ENCODE data around the gene MYOZ1.

MYOZ1 gene

DNA sequence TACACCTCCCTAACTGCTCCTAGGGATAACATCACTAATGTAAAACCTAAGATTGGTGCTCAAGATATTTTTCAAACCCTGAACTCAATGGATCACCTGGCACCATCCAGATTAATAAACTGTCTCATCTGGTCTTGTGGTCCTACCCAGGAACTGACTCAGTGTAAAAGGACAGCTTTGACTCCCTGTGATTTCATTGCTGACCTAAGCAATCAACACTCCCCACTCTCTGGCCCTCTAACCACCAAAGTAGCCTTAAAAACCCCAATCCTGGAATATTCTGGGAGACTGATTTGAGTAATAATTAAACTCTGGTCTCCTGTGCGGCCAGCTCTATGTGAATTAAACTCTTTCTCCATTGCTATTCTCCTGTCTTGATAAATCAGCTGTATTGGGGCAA is 43.9 kb downstream of the MYOZ1 start:
- no peak for DNase-seq (ENCODE audit: low read depth in 2 of 2)

- no peak for DNase-seq (ENCODE audit: low read depth in 2 of 2)
Observed at GRCh38 chr10:73593812-73594211, 47.5 kb downstream of the MYOZ1 start.

DNA sequence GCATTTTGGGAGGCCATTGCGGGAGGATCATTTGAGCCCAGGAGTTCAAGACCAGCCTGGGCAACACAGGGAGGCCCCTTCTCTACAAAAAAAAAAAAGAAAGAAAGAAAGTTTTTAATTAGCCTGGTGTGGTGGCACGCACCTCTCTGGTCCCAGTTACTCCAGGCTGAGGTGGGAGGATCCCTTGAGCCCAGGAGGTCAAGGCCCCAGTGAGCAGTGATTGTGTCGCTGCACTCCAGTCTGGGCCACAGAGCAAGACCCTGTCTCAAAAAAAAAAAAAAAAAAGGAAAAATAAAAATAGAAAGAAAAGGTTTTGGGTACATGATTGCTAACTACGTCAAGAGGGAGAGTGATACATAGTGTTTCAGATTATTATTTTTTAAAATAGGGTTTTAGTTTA is 48.2 kb downstream of the MYOZ1 start:
- DNase-seq (ENCODE audit: low read depth in 2 of 2) = no peak

DNA sequence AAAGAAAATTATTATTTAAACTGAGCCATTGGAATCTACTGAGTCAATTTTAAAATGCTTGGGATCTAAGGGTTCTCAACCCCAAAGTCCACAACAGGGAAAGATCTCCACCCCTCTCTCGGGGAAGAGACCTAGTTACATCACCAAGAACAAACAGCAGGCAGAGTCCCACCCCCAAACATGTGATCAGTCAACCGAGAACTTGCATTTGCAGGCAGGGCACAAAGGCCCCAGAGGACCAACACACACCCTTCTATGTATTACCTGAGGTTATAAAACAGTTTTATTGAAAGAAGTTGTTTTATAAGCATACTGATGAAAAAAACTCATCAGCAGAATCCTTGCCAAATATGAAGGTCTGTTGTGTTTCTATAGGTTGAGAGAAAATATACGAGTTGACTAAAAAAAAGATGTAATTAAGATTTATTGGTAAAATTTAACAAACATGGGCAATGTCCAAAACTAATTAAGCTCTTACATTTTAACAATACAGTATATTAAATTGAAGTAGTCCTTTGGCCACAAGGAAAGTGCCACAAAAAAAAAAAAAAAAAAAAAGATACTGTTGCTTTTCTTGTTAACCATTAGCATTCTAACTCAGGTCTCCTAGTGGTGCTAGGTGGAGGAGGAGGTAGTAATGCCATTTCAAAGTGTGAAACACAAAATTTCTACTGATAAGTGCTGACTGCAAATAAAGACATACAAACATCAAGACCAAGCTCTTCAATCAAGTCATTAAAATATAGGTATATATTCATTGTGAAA is 49.2 kb downstream of the MYOZ1 start:
- no peak for DNase-seq (ENCODE audit: low read depth in 2 of 2)

GRCh38 chr10:73590881-73591799 is 50.1 kb downstream of the MYOZ1 start, which contains the start of gene USP54:
Gene USP54, minus strand, starts transcription at chr10:73591342. Its CDS starts 15,684 bp downstream, at chr10:73575658.
- no peak for DNase-seq (ENCODE audit: low read depth in 2 of 2)

DNA sequence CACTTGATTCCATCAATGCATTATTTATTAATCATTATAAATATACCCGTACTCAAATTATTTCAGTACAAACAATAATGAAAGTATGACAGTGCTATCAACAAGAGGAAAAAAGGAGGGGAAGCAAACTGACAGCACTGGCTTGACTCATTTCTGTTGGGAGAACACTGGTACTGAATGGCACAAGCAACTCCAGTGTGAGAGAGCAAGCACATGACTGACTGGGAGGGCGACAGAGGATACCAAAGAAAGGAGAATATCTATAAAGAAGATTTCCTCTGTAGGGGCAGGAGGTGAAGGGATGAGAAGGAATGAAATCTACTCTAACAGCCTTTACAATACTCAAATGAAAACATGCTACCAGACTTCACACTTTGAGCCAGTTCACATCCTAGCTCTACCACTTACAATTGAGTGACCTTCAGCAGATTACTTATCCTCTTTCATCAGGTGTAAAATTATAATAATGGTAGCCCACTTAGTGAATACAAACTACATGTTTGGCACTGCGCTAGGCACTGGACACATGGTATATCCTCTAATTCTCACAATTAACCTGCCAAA is 51.6 kb downstream of the MYOZ1 start:
- DNase-seq (ENCODE audit: low read depth in 2 of 2) = no peak

DNA sequence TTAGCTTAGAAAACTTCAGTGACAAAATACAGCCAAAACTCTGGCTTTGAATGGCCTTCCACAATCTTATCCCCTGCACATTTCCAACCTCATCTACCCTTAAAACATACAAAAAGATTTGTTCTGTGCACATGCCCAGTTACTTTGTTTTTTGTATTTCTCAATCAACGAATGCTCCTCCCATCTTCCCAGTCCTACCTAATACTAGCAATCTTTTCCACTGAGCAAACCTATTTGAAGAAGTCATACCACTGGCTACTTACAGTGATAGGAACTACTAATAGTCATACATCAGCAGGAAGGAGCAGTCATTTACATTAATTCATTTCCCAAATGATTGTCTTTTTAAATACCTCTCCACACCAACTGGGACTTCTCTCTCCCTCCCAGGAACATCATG is 52.6 kb downstream of the MYOZ1 start:
- no peak for DNase-seq (ENCODE audit: low read depth in 2 of 2)

DNA sequence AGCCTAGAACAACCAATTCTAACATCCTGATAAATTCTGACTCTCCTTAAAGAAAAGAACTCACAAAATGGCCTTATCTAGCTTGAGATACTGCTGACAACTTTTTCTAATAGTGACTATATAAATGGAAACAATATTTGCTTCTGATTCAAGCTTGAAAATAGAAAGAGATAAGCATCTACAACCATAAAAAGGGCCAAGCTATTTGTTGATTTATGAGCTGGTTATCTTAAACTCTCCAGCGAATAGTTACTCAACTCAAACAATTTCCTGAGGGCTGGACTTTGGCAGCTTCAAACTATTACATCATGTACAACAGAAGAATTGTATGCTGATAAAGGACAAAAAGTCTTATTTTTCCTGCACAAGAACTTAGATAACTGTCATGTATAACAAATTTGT is 54.7 kb downstream of the MYOZ1 start:
- DNase-seq (ENCODE audit: low read depth in 2 of 2) = no peak

GRCh38 chr10:73585327-73585726 is 55.9 kb downstream of the MYOZ1 start:
- no peak for DNase-seq (ENCODE audit: low read depth in 2 of 2)

GRCh38 chr10:73584737-73585136 is 56.5 kb downstream of the MYOZ1 start:
- DNase-seq (ENCODE audit: low read depth in 2 of 2) = no peak

DNA sequence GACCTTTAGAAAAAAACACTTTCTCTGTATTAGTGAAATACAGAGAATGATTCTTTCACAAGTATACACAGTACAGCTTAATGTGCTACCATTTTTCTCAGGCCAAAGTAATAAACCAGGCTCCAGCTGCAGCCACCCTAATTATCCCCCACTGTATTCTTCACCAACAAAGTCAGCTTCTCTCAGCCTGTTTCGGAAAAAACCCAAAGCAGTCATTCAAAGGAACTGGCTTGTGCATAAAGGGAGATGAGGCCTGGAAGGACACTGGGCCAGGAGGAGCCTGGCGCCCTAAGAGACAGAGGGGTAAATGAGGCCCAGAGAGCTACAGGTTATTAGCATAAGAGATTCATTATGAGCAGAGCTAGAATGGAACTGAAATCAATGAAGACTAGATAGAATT is 59.4 kb downstream of the MYOZ1 start:
- DNase-seq (ENCODE audit: low read depth in 2 of 2) = no peak

Data from stimulated activated CD8-positive, alpha-beta memory T cell treated with anti-CD3 and anti-CD28 coated beads, Interleukin-15, amount 100 ng/mL, for 4 hours (primary cell).